ENCODE measurements around the gene UBTF. TPM values are rescaled to one million over a fixed set of nuclear protein-coding genes. Genes with fewer than 3 reads are reported as not detected.

Gene UBTF
- polyA plus RNA-seq, 2 of the 4 experiments (the other 2 are of a cell fraction) = 39.8 to 76.2 TPM

- H3K9me3 ChIP-seq = no peaks in the 10 kb centered on the region
- H3K4me3 ChIP-seq = no peak overlapping the region
- H3K4me2 ChIP-seq = no peak overlapping the region
- no peaks in the 10 kb centered on the region for H3K4me1 ChIP-seq
- H3K27ac ChIP-seq = no peak overlapping the region
- 60% methylated on average over 7 of the region's 7 CpGs for WGBS (ENCODE audit: missing lambda C conversion rate)
- ChIA-PET POLR2A (no interaction called here), CTCF (interaction anchor here (0.8 to 1.1 kb wide), 4 partner anchors 9 to 38 kb away, joined by 3 read pairs; no protein-coding TSS in a partner anchor)
- TF ChIP-seq CBX2 (IDR thresholded peaks at IDR 0.05; ENCODE audit: borderline replicate concordance, low read depth) = no peak
- TF ChIP-seq RCOR1 (IDR thresholded peaks at IDR 0.05; ENCODE audit: low read depth, low read length) = no peak
- TF ChIP-seq HMGXB4 (CRISPR knock-in tag; IDR thresholded peaks at IDR 0.05; ENCODE audit: borderline replicate concordance) = no peak
- TF ChIP-seq TP53 (CRISPR knock-in tag; IDR thresholded peaks at IDR 0.05) = no peak
- TF ChIP-seq CEBPB (IDR thresholded peaks at IDR 0.05) = no peak
- TF ChIP-seq MAZ (IDR thresholded peaks at IDR 0.05; ENCODE audit: borderline replicate concordance, low read depth, low read length) = no peak
- no peak for TF ChIP-seq GATA3 (IDR thresholded peaks at IDR 0.05; ENCODE audit: borderline replicate concordance)
- TF ChIP-seq PHF8 (IDR thresholded peaks at IDR 0.05; ENCODE audit: borderline replicate concordance, low read depth) = no peak
- no peak for TF ChIP-seq NPAS2 (CRISPR knock-in tag; IDR thresholded peaks at IDR 0.05; ENCODE audit: borderline replicate concordance)
- FAIRE-seq = no peak
- no peak for DNase-seq (ENCODE audit: low read depth in 1 of 2, low spot score in 1 of 2)
- ATAC-seq = no peak
Observed at GRCh38 chr17:44263345-44263902, 43.9 kb upstream of the UBTF start.

- ATAC-seq (no peak), FAIRE-seq (no peak)
- TF ChIP-seq CHD4 (IDR thresholded peaks at IDR 0.05; ENCODE audit: borderline replicate concordance) (no peak), HMGXB4 (CRISPR knock-in tag; IDR thresholded peaks at IDR 0.05; ENCODE audit: borderline replicate concordance) (no peak), RARB (CRISPR knock-in tag; IDR thresholded peaks at IDR 0.05) (no peak), EP300 (IDR thresholded peaks at IDR 0.05) (no peak), PHF8 (IDR thresholded peaks at IDR 0.05; ENCODE audit: borderline replicate concordance, low read depth) (no peak)
Observed at GRCh38 chr17:44262654-44263225, 43.3 kb upstream of the UBTF start.

GRCh38 chr17:44260296-44260695 lies 40.8 kb upstream of the UBTF start:
- WGBS (ENCODE audit: missing lambda C conversion rate) = 82% methylated on average over 5 of the region's 6 CpGs
- Histone ChIP-seq H3K9me3 (no peaks in the 10 kb centered on the region), H3K4me2 (no peak overlapping the region), H3K4me3 (no peak overlapping the region), H3K27ac (no peak overlapping the region), H3K4me1 (no peaks in the 10 kb centered on the region)
- DNase-seq (ENCODE audit: low read depth in 1 of 2, low spot score in 1 of 2) (no peak), ATAC-seq (0 out of 6 replicates have a peak, but pooled peaks of 1 of the 2 experiments have one; percentile 6), FAIRE-seq (no peak)
- ChIA-PET POLR2A (no interaction called here), CTCF (interaction anchor here (1.1 to 3.2 kb wide), 3 partner anchors 10 to 71 kb away, joined by 3 to 12 read pairs (median 4); no protein-coding TSS in a partner anchor)
- TF ChIP-seq HEYL (CRISPR knock-in tag; IDR thresholded peaks at IDR 0.05) (no peak), CBX8 (IDR thresholded peaks at IDR 0.05) (no peak), RARB (CRISPR knock-in tag; IDR thresholded peaks at IDR 0.05) (no peak), POLR2AphosphoS2 (conservative IDR thresholded peaks at IDR 0.05; ENCODE audit: low read length) (no peak), ATOH8 (CRISPR knock-in tag; IDR thresholded peaks at IDR 0.05; ENCODE audit: low read depth) (no peak), MAX (IDR thresholded peaks at IDR 0.05) (no peak), RCOR1 (IDR thresholded peaks at IDR 0.05; ENCODE audit: low read depth, low read length) (no peak), ZFP36 (IDR thresholded peaks at IDR 0.05; ENCODE audit: borderline replicate concordance, partially characterized antibody) (no peak), NFE2L2 (conservative IDR thresholded peaks at IDR 0.05; ENCODE audit: low read length) (no peak), FOXS1 (CRISPR knock-in tag; IDR thresholded peaks at IDR 0.05) (no peak), EHF (CRISPR knock-in tag; IDR thresholded peaks at IDR 0.05) (no peak), KDM5A (IDR thresholded peaks at IDR 0.05) (no peak), RAD21 (conservative IDR thresholded peaks at IDR 0.05 in 1 of 2, IDR thresholded peaks at IDR 0.05 in 1 of 2) (no peak), SREBF2 (IDR thresholded peaks at IDR 0.05) (no peak), MYC (IDR thresholded peaks at IDR 0.05; ENCODE audit: borderline replicate concordance, low read length) (no peak)

More at GRCh38 chr17:44262654-44263225, 43.3 kb upstream of the UBTF start:
- ChIA-PET CTCF (interaction anchor here (0.8 to 3.2 kb wide), 6 partner anchors 9 to 52 kb away, joined by 3 to 12 read pairs (median 3); no protein-coding TSS in a partner anchor), POLR2A (no interaction called here)
- H3K4me2 ChIP-seq = no peak overlapping the region
- no peaks in the 10 kb centered on the region for H3K4me1 ChIP-seq
- no peak overlapping the region for H3K27ac ChIP-seq
- 15% methylated on average over 6 of the region's 11 CpGs for WGBS (ENCODE audit: missing lambda C conversion rate)
- no peak overlapping the region for H3K4me3 ChIP-seq
- H3K9me3 ChIP-seq = no peaks in the 10 kb centered on the region
- no peak for DNase-seq (ENCODE audit: low read depth in 1 of 2, low spot score in 1 of 2)
